Activated naive CD4-positive, alpha-beta T cell treated with anti-CD3 and anti-CD28 coated beads, Interleukin-2, amount 50 U/mL, for 72 hours (primary cell): ENCODE results near the gene ALPG. TPM values are rescaled to one million over a fixed set of nuclear protein-coding genes. Genes with fewer than 3 reads are reported as not detected.
"Not testable (repeated sequence)": the region's sequence is repeated elsewhere in the genome, so short reads cannot be mapped to it uniquely, and the experiment has no call there.

Experiments used
- ATAC-seq, 2 donors: fragments of 150-1000 bp; cut with Tn5 transposase; 2 replicates each; pipeline ENCODE4 v1.10.0; 2021; ENCODE audit warnings: mild to moderate bottlenecking in 2 of 2, moderate library complexity in 2 of 2
- DNase-seq, 2 donors: peaks; one replicate each; pipeline ENCODE4 v3.0.0; 2021 to 2022; ENCODE audit warnings: low spot score in 2 of 2
- H3K27ac Mint-ChIP-seq, 2 donors: one replicate each; pipeline ENCODE4 v1.8.0; 2022; ENCODE audit warnings: mild to moderate bottlenecking in 2 of 2, mixed read lengths in 2 of 2
- H3K36me3 Mint-ChIP-seq, 2 donors: one replicate each; pipeline ENCODE4 v1.8.0; 2022; ENCODE audit warnings: mixed read lengths in 2 of 2
- H3K9me3 Mint-ChIP-seq, 2 donors: one replicate each; pipeline ENCODE4 v1.8.0; 2022; ENCODE audit warnings: mixed read lengths in 2 of 2
- total RNA-seq, 2 donors: library from RNA; stranded (reverse); gene quantifications; one replicate each; pipeline ENCODE4 v1.2.3, GENCODE V29; 2022

The ALPG gene
- total RNA-seq, 2 donors from 2014 or later: not detected

- DNase-seq: no peak
- ATAC-seq: no peak
- peaks cover 0 to 10% of the 10 kb centered on the region in 2 donors for H3K9me3 Mint-ChIP-seq
- H3K36me3 Mint-ChIP-seq: peaks cover 6 to 14% of the 10 kb centered on the region in 2 donors
- H3K27ac Mint-ChIP-seq: no peak overlapping the region
These were observed 14.6 kb downstream of the ALPG start for GRCh38 chr2:232421189-232421785.

- DNase-seq (no peak), ATAC-seq (no peak)
- Mint-ChIP-seq H3K36me3 (peaks cover 6 to 14% of the 10 kb centered on the region in 2 donors), H3K9me3 (peaks cover 0 to 10% of the 10 kb centered on the region in 2 donors), H3K27ac (no peak overlapping the region)
These were observed 15.4 kb downstream of the ALPG start for GRCh38 chr2:232422051-232422450.

DNA sequence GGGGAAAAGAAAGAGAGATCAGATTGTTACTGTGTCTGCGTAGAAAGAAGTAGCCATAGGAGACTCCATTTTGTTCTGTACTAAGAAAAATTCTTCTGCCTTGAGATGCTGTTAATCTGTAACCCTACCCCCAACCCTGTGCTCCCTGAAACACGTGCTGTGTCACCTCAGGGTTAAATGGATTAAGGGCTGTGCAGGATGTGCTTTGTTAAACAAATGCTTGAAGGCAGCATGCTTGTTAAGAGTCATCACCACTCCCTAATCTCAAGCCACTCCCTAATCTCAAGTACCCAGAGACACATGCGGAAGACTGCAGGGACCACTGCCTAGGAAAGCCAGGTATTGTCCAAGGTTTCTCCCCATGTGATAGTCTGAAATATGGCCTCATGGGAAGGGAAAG lies 16.4 kb downstream of the ALPG start:
- DNase-seq, ATAC-seq, H3K27ac Mint-ChIP-seq: not testable (repeated sequence)
- peaks cover 6 to 14% of the 10 kb centered on the region in 2 donors for H3K36me3 Mint-ChIP-seq
- H3K9me3 Mint-ChIP-seq: peaks cover 0 to 10% of the 10 kb centered on the region in 2 donors

DNA sequence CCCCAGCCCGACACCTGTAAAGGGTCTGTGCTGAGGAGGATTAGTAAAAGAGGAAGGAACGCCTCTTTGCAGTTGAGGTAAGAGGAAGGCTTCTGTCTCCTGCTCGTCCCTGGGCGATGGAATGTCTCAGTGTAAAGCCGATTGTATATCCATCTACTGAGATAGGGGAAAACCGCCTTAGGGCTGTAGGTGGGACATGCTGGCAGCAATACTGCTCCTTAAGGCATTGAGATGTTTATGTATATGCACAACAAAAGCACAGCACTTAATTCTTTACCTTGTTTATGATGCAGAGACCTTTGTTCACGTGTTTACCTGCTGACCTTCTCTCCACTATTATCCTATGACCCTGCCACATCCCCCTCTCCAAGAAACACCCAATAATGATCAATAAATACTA lies 16.8 kb downstream of the ALPG start:
- DNase-seq, H3K27ac Mint-ChIP-seq, ATAC-seq: not testable (repeated sequence)
- Mint-ChIP-seq H3K9me3 (peaks cover 0 to 10% of the 10 kb centered on the region in 2 donors), H3K36me3 (peaks cover 6 to 14% of the 10 kb centered on the region in 2 donors)

GRCh38 chr2:232431705-232432590 lies 25.3 kb downstream of the ALPG start:
- H3K36me3 Mint-ChIP-seq: no peaks in the 10 kb centered on the region
- H3K9me3 Mint-ChIP-seq: no peaks in the 10 kb centered on the region
- ATAC-seq: no peak
- DNase-seq: no peak
- no peak overlapping the region for H3K27ac Mint-ChIP-seq

- ATAC-seq: peak; percentile 53 to 66
- H3K27ac Mint-ChIP-seq: no peak overlapping the region
- no peak for DNase-seq
- H3K9me3 Mint-ChIP-seq: no peaks in the 10 kb centered on the region
- no peaks in the 10 kb centered on the region for H3K36me3 Mint-ChIP-seq
These were observed 26.0 kb downstream of the ALPG start for GRCh38 chr2:232432598-232433184.

GRCh38 chr2:232433622-232434021 lies 27.0 kb downstream of the ALPG start:
- DNase-seq, H3K36me3 Mint-ChIP-seq, ATAC-seq, H3K27ac Mint-ChIP-seq, H3K9me3 Mint-ChIP-seq: not testable (repeated sequence)

- Mint-ChIP-seq H3K9me3 (no peaks in the 10 kb centered on the region), H3K36me3 (no peaks in the 10 kb centered on the region), H3K27ac (no peak overlapping the region)
- DNase-seq (no peak), ATAC-seq (no peak)
These were observed 27.4 kb downstream of the ALPG start for GRCh38 chr2:232434091-232434490.

DNA sequence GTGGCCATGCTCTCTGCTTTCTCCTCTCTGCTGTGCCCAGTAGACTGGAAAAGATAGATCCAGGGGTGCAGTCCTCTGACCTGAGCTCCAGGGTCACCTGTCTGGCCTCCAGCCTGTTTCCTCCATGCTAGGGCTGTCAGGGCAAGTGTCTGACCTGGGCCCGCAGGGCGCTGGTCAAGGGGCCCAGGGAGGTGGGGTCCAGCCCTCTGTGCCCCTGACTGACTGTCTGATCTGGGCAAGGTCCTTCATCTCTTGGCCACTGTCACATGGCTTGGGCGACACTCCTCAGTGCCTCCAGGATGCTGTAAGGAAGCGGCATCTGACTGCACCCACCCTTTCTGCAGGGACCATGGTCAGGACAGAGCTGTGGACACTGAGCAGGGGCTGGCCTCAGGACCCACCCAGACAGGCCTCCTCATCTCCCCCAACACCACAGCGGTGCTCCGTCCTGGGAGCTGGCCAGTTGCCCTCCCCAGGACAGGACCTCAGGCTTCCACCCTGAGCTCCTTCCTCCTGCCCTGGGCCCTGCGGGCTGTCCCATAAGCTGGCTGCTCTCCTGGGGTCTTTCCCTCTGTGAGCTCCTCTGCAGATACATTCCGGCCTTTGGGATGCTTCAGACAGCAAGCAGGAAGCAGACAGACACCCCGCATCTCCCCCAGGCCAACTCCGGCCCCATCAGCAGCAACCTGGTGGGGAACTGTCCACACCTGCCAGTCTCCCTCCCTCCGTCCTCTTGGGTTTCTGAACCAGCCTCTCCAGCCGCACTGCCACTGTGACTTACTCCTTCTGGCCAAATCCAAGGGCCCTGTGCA lies 28.1 kb downstream of the ALPG start:
- Mint-ChIP-seq H3K9me3 (no peaks in the 10 kb centered on the region), H3K27ac (peak overlapping the region; percentile 20 to 33), H3K36me3 (no peaks in the 10 kb centered on the region)
- DNase-seq: no peak
- no peak for ATAC-seq

DNA sequence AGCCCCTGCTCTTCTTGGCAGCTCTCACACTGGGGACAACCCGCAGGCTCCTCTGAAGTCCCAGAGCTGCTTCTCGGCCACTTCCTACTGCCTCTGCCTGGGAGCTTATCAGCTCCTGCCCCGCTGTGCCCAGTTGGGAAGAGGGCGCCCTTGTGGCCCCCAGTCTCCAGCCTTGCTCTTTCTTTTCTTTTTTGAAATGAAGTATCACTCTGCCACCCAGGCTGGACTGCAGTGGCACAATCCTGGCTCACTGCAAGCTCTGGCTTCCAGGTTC lies 28.7 kb downstream of the ALPG start:
- DNase-seq (no peak), ATAC-seq (no peak)
- Mint-ChIP-seq H3K9me3 (no peaks in the 10 kb centered on the region), H3K27ac (peak overlapping the region; percentile 20 to 33), H3K36me3 (no peaks in the 10 kb centered on the region)

DNA sequence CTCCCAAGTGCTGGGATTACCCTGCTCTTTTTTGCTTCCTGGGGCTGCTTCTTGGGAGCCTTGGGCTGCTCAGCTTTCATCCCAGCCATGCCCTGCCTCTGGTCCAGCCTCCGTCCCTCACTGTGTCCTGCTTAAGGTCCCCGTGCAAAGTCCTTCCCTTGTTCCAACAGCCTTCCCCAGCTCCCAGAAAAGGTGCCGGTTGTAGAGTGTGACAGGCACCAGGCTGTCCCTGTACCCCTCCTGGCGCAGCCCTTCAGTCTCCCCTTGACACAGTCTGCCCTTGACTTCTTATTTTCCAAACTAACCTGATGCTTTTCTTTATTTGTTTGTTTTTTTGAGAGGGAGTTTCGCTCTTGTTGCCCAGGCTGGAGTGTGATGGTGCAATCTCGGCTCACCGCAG lies 29.2 kb downstream of the ALPG start:
- no peaks in the 10 kb centered on the region for H3K36me3 Mint-ChIP-seq
- ATAC-seq: no peak
- peak in 1 of 2 donors; percentile 37 for DNase-seq
- H3K27ac Mint-ChIP-seq: peak overlapping the region in 1 of 2 donors; percentile 20
- no peaks in the 10 kb centered on the region for H3K9me3 Mint-ChIP-seq

DNA sequence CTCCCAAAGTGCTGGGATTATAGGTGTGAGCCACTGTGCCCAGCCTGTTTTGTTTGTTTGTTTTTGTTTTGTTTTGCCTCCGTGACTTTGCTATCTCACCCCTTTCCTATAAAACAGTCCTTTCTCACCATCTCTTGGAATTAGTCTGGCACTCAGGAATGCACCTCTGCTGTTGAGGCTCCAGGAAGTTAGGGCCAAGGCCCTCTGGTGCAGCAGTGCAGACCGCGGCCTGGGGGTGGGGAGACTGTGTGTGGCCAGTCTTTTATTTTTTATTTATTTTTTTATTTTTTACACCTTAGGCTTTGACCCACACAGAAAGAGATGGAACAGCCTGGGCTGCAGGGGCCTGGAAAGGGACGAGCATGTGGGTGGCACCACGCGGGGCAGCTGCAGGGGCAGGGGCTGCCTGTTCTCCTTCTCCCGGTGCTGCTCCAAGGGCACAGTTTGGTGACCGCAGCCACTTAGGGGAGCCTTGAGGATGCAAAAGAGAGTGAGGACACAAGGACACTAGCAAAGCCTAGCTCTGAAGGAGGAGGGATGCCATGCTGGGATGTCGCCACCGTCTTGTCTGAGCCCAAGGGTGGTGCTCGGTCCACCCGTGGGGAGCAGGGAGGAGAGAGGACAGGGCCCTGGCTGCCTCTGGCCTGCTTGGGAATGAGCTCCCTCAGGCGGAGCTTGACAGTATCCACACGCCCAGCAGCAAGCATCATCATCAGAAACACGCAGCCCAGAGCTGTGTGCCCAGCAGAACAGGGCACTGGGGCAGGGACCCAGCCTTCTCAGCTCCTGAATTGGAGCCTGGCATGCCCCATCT lies 29.9 kb downstream of the ALPG start:
- Mint-ChIP-seq H3K9me3 (no peaks in the 10 kb centered on the region), H3K36me3 (no peaks in the 10 kb centered on the region), H3K27ac (no peak overlapping the region)
- peak in 1 of 2 donors; percentile 37 for DNase-seq
- ATAC-seq: no peak

DNA sequence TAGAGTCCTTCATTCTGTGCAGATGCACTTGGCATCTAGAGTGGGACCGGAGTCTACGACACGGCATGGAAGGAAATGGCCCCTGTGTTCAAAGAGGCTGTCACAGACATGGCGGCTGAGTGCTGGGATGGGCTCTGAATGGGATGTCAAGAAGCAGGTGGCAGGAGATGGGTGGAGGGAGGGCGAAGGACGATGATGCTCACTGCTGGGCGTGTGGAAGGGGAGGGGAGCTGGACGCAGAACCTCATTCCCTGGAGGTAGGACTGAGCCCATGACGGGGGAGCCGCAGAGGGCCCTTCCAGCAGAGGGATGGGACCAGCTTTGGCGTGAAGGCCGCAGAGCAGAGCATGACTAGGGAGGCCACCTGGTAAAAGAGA lies 30.5 kb downstream of the ALPG start:
- no peak for ATAC-seq
- H3K27ac Mint-ChIP-seq: no peak overlapping the region
- peak in 1 of 2 donors; percentile 21 for DNase-seq
- no peaks in the 10 kb centered on the region for H3K9me3 Mint-ChIP-seq
- H3K36me3 Mint-ChIP-seq: no peaks in the 10 kb centered on the region

DNA sequence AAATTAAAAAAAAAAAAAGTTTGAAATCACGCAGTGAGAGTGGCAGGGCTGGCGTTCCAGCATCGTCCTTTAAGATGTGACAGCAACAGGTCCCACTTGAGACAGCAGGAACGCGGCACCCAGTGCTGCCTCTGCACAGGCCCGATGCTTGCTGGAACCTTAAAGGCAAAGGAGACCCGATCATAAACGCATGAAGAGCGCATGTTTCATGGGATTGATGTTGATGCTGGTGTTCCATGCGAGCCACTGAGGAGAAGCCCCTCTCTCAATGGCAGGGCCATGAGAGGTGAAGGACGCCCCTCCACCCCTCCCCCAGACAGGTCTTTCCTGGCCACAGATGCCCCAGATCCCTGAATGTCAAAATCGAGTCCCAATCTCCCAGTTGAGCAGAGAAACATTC lies 31.4 kb downstream of the ALPG start:
- no peaks in the 10 kb centered on the region for H3K9me3 Mint-ChIP-seq
- ATAC-seq (no peak), DNase-seq (no peak)
- H3K27ac Mint-ChIP-seq: peak overlapping the region in 1 of 2 donors; percentile 22
- H3K36me3 Mint-ChIP-seq: no peaks in the 10 kb centered on the region

DNA sequence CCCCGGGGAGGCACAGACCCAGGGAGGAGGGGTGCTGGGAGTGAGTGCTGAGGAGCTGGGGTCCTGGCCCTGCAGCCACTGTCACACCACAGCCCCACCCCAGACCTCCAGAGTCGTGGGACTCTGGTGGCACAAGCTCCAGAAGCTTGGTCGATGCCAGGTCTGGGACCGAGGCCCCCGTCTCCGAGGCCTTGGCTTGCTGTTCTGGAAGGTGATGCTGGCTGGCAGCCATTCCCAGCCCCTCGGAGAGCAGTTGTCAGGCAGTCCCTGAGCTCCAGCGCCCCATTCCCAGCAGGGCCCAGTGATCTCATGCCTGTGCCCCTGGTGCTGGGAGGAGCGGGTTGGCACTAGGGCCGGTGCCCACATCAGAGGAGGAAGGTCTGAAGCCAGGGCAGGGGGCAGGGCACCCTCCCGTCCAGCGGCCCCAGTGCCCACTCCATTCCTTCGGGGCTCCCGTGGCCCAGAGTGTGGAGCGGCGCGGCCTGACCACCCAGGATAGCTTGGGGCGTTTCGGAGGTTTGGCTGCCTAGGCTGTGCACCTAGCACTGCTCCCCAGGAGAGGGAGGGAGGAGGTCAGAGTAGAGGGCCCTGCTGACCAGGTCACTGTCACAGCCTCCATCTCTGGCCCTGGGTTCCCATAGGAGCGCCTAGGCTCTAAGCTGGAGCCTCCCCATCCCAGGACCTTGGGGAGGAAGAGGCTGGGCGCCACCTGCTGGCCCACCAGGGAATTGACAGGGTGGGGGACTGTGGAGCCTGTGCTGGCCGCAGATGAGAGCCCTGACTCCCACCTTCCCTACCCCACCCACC lies 32.5 kb downstream of the ALPG start:
- H3K27ac Mint-ChIP-seq: no peak overlapping the region
- H3K36me3 Mint-ChIP-seq: no peaks in the 10 kb centered on the region
- no peaks in the 10 kb centered on the region for H3K9me3 Mint-ChIP-seq
- DNase-seq: no peak
- peak; percentile 52 to 53 for ATAC-seq
